ENCODE results near the gene EXOSC9.

- TF ChIP-seq CTCF (IDR thresholded peaks at IDR 0.05; ENCODE audit: low read depth, low read length) (no peak), MAX (IDR thresholded peaks at IDR 0.05; ENCODE audit: low read depth, low read length) (no peak)
These were observed 10.0 kb downstream of the EXOSC9 start for GRCh38 chr4:121811122-121811521.

All from NB4 (cell line).